Lower leg skin (tissue), 4 donors: Measurements from ENCODE around the gene POLDIP3. TPM values are rescaled to one million over a fixed set of nuclear protein-coding genes. Genes with fewer than 3 reads are reported as not detected.
"Not testable (repeated sequence)": the region's sequence is repeated elsewhere in the genome, so short reads cannot be mapped to it uniquely, and the experiment has no call there.

ENCODE experiments used
- DNase-seq, 2 donors: peaks; one replicate each; pipeline ENCODE4 v3.0.0-alpha.2; 2019; ENCODE audit warnings: low spot score in 2 of 2
- H3K4me3 ChIP-seq: fragments of 200-600 bp; sonication (generic); 2 replicates; pipeline ENCODE4 v1.5.1; 2017; ENCODE audit warnings: mild to moderate bottlenecking, low read depth; ENCODE audit not compliant: poor library complexity, severe bottlenecking
- CTCF ChIP-seq, 3 donors: fragments of 450-650 bp; IDR thresholded peaks; one replicate each; pipeline ENCODE4 v1.5.1; 2016; ENCODE audit warnings: antibody characterized with exemption in 3 of 3, mild to moderate bottlenecking in 3 of 3, moderate library complexity in 2 of 3
- POLR2A ChIP-seq, 2 donors: fragments of 450-650 bp; IDR thresholded peaks; one replicate each; pipeline ENCODE4 v1.6.1; 2016 to 2017; ENCODE audit warnings: antibody characterized with exemption in 2 of 2, mild to moderate bottlenecking in 1 of 2, moderate library complexity in 1 of 2
- WGBS, 2 donors: methylation state at CpG; one replicate each; pipeline ENCODE4 v1.1.5; 2018; 5-methylcytosine and 5-hydroxymethylcytosine counted together
- intact Hi-C: fragments of 100-400 bp; cut with DNase I; formaldehyde crosslinking; loops from one replicate; pipeline ENCODE4 v1.15.0; 2023; ENCODE audit warnings: low total_unique reads
- total RNA-seq, 4 donors: library from RNA; depleted of rRNA; stranded (reverse); fragments of >200 nt; gene quantifications; one replicate each; pipeline ENCODE4 v1.1.0, GENCODE V29; 2016

The POLDIP3 gene
- total RNA-seq, 4 donors from 2014 or later: 29.6 to 41.8 (median 40.8) TPM

GRCh38 chr22:42582987-42583386, 31.7 kb downstream of the POLDIP3 start:
- intact Hi-C loops: no loop called here
- 94% methylated on average over 1 of the region's 1 CpG for WGBS, 2 donors
- TF ChIP-seq CTCF (IDR thresholded peaks at IDR 0.05) (no peak), POLR2A (IDR thresholded peaks at IDR 0.05) (no peak)
- no peak overlapping the region for H3K4me3 ChIP-seq
- no peak for DNase-seq

- H3K4me3 ChIP-seq: peak overlapping the region; percentile 37
- DNase-seq: peak; percentile 66 to 95
- intact Hi-C loops: no loop called here
- WGBS, 2 donors: 9 to 10% methylated on average over 33 to 36 of the region's 64 CpGs
- no peak for TF ChIP-seq POLR2A (IDR thresholded peaks at IDR 0.05)
- no peak for TF ChIP-seq CTCF (IDR thresholded peaks at IDR 0.05)
These were observed 32.6 kb downstream of the POLDIP3 start for GRCh38 chr22:42581762-42582716.

- DNase-seq, intact Hi-C loops: not testable (repeated sequence)
- WGBS, 2 donors: 1% methylated on average over 14 of the region's 22 CpGs
- peak overlapping the region; percentile 37 for H3K4me3 ChIP-seq
These were observed 33.4 kb downstream of the POLDIP3 start for GRCh38 chr22:42581194-42581761.

GRCh38 chr22:42580040-42580439, 34.6 kb downstream of the POLDIP3 start:
- DNase-seq, H3K4me3 ChIP-seq, intact Hi-C loops: not testable (repeated sequence)
- WGBS, 2 donors: 93 to 100% methylated on average over 3 of the region's 4 CpGs

- WGBS, 2 donors: 88 to 92% methylated on average over 14 to 15 of the region's 15 CpGs
- no peak for TF ChIP-seq POLR2A (IDR thresholded peaks at IDR 0.05)
- no peak for TF ChIP-seq CTCF (IDR thresholded peaks at IDR 0.05)
- H3K4me3 ChIP-seq: no peak overlapping the region
- intact Hi-C loops: no loop called here
- DNase-seq: no peak
These were observed 37.0 kb downstream of the POLDIP3 start for GRCh38 chr22:42577623-42578240.

GRCh38 chr22:42577141-42577540, 37.5 kb downstream of the POLDIP3 start:
- DNase-seq, H3K4me3 ChIP-seq, intact Hi-C loops: not testable (repeated sequence)
- 91 to 92% methylated on average over 4 to 9 of the region's 9 CpGs for WGBS, 2 donors

- WGBS, 2 donors: 90 to 94% methylated on average over 22 to 23 of the region's 30 CpGs
- H3K4me3 ChIP-seq, intact Hi-C loops, DNase-seq: not testable (repeated sequence)
These were observed 38.6 kb downstream of the POLDIP3 start for GRCh38 chr22:42575996-42576574.

- H3K4me3 ChIP-seq, intact Hi-C loops, DNase-seq: not testable (repeated sequence)
- WGBS, 2 donors: 89 to 94% methylated on average over 16 to 17 of the region's 21 CpGs
These were observed 40.2 kb downstream of the POLDIP3 start for GRCh38 chr22:42574468-42574867.

- H3K4me3 ChIP-seq, intact Hi-C loops, DNase-seq: not testable (repeated sequence)
- 67% methylated on average over 1 of the region's 1 CpG; no CpG with 5 or more reads in 1 of the 2 donors for WGBS, 2 donors
These were observed 40.6 kb downstream of the POLDIP3 start for GRCh38 chr22:42574046-42574445.

- H3K4me3 ChIP-seq, DNase-seq, intact Hi-C loops: not testable (repeated sequence)
- 90 to 95% methylated on average over 3 to 12 of the region's 12 CpGs for WGBS, 2 donors
These were observed 43.6 kb downstream of the POLDIP3 start for GRCh38 chr22:42571068-42571467.

- H3K4me3 ChIP-seq, DNase-seq, intact Hi-C loops: not testable (repeated sequence)
- 80 to 84% methylated on average over 9 of the region's 9 CpGs for WGBS, 2 donors
These were observed 44.1 kb downstream of the POLDIP3 start for GRCh38 chr22:42570580-42570979.
